KOPT-K1 (cell line): ENCODE results near the gene IRF4.

Experiments used
- H3K27ac ChIP-seq: fragments of 200-600 bp; sonication (generic); 2 replicates; pipeline ENCODE4 v1.5.1; 2016; ENCODE audit warnings: antibody characterized with exemption, mild to moderate bottlenecking, low read depth, low read length; ENCODE audit not compliant: poor library complexity, severe bottlenecking
- H3K36me3 ChIP-seq: fragments of 200-600 bp; sonication (generic); 2 replicates; pipeline ENCODE4 v1.5.1; 2017; ENCODE audit warnings: antibody characterized with exemption, mild to moderate bottlenecking, low read length, moderate library complexity; ENCODE audit not compliant: insufficient read depth
- H3K9me3 ChIP-seq: fragments of 200-600 bp; sonication (generic); 2 replicates; pipeline ENCODE4 v1.5.1; 2017; ENCODE audit warnings: antibody characterized with exemption, low read length, mild to moderate bottlenecking; ENCODE audit not compliant: insufficient read depth, poor library complexity, severe bottlenecking

IRF4 gene

DNA sequence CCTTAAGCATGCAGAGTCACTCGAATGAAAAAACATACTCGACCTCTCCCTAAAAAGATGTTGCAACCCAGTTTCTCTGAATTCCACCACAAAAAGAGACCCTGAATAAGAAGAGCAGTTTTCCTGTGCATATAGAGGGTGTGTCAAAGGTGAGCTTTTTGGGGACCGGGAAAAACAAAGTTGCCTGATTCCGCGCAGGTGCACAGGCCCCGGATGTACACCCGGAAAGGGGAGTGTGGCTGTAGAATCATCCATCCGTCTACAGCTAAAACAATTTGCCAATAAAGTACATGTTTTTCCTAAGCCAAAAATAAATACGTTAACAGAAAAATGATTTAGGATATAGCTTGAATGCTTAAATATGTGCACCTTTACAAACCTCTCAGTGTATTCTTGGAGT lies 41.2 kb upstream of the IRF4 start:
- Histone ChIP-seq H3K36me3 (no peaks in the 10 kb centered on the region), H3K27ac (no peak overlapping the region), H3K9me3 (no peaks in the 10 kb centered on the region)

GRCh38 chr6:351011-351866 lies 40.3 kb upstream of the IRF4 start:
- H3K9me3 ChIP-seq = no peaks in the 10 kb centered on the region
- H3K36me3 ChIP-seq = no peaks in the 10 kb centered on the region
- H3K27ac ChIP-seq = no peak overlapping the region

- no peaks in the 10 kb centered on the region for H3K36me3 ChIP-seq
- H3K27ac ChIP-seq = no peak overlapping the region
Observed at GRCh38 chr6:351867-352289, 39.7 kb upstream of the IRF4 start.

GRCh38 chr6:352474-352873 lies 39.1 kb upstream of the IRF4 start:
- H3K36me3 ChIP-seq = no peaks in the 10 kb centered on the region
- H3K27ac ChIP-seq = no peak overlapping the region
- no peaks in the 10 kb centered on the region for H3K9me3 ChIP-seq

More at GRCh38 chr6:351867-352289, 39.7 kb upstream of the IRF4 start:
- no peaks in the 10 kb centered on the region for H3K9me3 ChIP-seq

DNA sequence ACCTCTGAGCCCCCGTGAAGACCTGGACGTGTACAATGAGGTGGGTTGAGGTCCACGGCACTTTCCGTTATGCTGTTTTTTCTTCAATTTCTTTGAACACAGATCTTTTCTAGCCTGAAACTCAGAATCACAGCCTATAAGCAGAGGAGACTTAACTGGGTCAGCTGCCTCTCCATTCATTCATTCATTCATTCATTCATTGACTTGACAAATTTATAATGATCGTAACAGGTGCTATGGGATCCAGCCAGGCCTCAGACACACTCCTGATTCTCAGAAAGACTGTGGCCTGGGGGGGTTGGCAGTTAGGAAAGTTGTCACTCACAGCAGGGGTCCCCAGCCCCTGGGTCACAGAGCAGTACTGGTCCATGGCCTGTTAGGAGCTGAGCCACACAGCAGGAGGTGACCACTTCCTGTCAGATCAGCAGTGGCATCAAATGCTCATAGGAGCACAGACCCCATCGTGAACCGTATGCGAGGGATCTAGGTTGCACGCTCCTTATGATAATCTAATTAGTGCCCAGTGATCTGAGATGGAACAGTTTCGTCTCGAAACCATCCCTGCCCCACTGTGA lies 38.6 kb upstream of the IRF4 start:
- Histone ChIP-seq H3K36me3 (no peaks in the 10 kb centered on the region), H3K27ac (no peak overlapping the region), H3K9me3 (no peaks in the 10 kb centered on the region)

DNA sequence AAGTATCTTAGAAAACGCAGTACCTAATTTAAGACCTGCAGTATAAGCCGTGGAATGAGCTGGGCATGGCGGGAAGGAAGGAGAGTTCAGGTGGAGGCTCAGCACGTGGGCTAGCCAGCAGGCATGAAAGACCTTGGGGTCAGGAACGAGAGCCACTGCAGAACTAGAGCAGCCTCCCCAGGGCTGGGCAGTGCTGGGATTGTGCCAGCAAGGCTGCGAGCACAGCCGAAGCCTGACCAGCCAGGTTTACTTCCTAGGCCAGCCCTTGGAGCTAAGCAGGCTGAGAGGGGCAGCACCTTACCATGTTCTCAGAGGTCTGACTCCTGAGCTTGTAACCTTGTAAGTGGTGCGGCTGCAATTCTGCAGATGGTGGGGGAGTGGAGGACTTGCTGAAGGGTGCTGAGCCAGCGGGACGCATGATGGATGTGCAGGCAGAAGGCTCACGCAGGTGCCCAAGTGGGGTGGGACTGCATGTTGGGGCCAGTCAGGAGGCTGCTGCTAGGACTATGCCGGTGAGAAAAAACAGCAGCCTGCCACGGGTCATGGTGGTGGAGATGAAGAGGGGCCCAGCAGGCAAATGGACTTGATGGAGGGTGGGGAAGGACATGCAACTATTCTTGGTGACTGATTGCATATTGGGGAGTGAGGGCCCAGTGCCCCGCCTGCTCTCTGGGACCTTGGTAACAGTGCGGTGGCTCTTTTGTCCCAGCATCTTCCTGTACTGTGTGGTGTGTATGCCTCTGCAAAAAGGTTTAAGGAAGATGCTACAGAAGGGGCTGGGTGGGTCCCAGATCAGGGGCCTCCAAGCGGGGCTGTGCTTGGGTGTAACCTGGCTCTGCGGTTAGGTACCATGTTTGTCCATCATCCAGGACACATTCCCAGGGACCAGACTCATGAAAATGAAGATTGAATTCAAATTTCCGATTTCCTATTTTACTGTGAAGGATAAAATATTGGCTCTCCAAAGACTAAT lies 37.6 kb upstream of the IRF4 start:
- Histone ChIP-seq H3K27ac (no peak overlapping the region), H3K36me3 (no peaks in the 10 kb centered on the region), H3K9me3 (no peaks in the 10 kb centered on the region)

- no peaks in the 10 kb centered on the region for H3K9me3 ChIP-seq
- H3K27ac ChIP-seq = no peak overlapping the region
- H3K36me3 ChIP-seq = no peaks in the 10 kb centered on the region
Observed at GRCh38 chr6:354631-355280, 36.8 kb upstream of the IRF4 start.

DNA sequence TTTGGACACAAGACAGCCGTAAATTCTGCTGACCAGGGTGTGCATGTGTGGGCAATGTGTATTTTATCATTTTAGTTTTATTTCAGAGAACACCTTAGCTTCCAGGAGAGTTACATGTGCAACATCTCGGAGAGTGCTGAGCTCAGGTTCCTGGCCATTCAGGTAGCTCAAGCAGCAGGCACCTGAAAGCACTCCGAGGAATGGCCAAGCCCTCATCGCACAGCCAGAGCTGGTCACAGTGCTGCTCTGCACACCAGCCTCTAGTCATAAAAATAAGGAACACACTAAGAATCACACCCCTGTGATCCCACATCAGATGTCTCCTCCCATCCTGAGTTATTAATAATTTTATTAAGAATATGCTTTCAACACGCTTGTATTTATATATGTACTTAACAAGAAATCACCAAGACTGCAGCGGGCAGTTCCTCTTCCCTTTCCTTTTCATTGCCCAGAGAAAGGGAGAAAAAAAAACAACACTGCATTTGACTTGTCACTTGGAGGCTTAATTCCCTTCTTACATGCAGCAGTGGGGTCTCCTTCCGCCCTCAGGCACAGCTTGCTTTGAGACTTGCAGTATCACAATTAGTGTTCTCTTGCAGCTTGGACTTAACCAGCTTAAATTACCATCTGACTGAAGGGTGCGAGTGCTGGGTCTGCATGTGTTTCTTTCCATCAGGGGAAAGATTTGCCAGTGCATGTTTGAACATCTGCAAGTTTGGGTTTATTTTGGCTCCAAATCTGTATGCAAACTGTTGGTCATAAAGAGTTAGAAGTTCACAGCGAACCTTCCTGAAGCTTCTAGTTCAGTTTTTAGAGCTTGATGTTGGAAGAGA lies 36.0 kb upstream of the IRF4 start:
- Histone ChIP-seq H3K9me3 (no peaks in the 10 kb centered on the region), H3K27ac (no peak overlapping the region), H3K36me3 (no peaks in the 10 kb centered on the region)

DNA sequence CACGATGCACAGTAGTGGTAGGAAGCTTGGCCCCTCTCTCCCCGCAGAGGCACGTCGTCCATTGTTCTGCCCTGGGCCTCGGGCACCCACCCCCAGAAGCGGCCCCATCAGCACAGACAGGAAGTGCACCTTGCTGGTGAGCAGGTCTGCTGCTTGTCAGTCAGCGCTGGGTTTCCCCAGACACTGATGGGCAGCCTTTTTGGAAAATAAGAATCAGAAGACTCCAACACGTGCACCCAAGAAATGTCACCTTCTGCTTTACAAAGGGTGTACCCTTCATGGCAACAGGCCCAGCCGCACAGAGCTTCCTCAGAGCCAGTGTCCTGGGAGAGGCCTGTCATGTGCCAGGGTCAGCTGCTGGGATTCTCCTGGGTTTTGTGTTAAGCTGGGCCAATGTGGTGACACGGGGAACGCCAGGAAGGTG lies 34.7 kb upstream of the IRF4 start:
- H3K27ac ChIP-seq = no peak overlapping the region
- H3K36me3 ChIP-seq = no peaks in the 10 kb centered on the region
- H3K9me3 ChIP-seq = no peaks in the 10 kb centered on the region

DNA sequence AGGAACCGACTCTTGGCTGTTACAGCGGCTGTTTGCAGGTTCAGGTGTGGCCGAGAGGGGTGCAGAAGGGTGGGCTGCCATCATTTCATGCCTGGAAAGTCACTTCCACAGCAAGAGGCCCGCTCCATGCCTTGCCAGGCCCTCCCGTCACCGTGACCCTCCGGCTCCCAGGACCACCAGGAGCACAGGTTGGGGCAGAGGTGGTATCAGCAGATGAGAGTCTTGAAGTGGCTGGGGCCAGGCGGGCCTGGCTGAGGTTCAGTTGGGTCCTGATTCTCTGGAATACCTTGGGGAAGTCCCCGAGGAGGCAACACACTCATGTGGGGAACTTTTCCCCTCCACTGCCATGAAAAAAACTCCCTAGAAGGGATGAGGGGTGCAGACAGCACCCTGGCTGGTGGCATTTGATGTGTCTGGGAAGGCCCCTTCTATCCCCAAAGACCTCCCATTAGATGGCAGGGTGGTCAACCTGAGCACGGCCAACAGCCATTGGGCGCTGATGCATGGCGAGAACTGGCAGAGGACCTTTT lies 34.2 kb upstream of the IRF4 start:
- H3K36me3 ChIP-seq = no peaks in the 10 kb centered on the region
- no peak overlapping the region for H3K27ac ChIP-seq
- no peaks in the 10 kb centered on the region for H3K9me3 ChIP-seq

DNA sequence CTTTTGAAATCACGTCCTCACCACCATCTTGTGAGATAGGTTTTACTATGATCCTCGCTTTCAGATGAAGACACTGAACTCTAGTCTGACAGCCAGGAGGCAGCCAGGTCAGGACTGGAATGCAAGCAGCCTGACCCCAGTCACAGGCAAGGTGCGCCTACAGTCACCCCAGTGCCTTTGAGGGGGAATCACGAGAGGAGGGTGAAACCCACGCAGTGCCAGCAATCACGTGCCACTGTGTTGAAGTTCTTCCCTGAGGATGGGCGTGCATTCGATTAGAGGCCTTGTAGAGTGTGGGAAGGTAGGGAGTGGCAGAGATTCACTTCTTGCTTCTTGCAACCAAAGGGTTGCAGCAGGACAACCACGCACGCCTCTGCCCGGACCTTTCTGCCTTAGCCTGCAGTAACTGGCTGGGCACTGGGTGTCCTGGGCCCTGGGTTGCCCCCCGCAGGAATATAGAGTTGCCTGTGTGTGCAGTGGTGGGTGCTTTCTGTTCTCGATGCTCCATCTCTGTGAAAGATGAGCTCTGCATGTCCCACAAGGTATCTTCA lies 33.7 kb upstream of the IRF4 start:
- Histone ChIP-seq H3K9me3 (peaks cover 3% of the 10 kb centered on the region), H3K36me3 (no peaks in the 10 kb centered on the region), H3K27ac (no peak overlapping the region)

DNA sequence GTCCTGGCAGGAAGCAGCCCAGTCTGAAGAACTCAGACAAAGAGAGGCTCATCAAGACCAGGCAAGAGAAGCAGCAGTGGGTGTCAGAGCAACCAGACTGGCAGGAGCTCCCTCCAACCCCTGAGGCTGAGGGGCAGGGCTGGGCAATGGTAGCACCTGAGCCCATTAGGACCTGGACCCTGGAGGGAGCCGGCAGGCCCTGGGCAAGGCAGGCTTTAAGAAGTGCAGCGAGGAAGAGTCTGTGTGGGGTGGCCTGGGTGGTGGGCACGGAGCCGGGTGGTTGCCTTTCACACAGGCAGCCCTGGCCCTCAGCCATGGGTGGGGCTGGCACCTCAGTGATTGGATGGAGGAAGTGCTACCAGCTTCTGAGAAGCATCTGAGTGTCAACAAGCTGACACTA lies 33.1 kb upstream of the IRF4 start:
- H3K36me3 ChIP-seq = no peaks in the 10 kb centered on the region
- peaks cover 3% of the 10 kb centered on the region for H3K9me3 ChIP-seq
- H3K27ac ChIP-seq = no peak overlapping the region

- no peaks in the 10 kb centered on the region for H3K36me3 ChIP-seq
- peaks cover 6% of the 10 kb centered on the region for H3K9me3 ChIP-seq
- no peak overlapping the region for H3K27ac ChIP-seq
Observed at GRCh38 chr6:358847-359246, 32.7 kb upstream of the IRF4 start.
